HL-60/S4 treated with retinoic acid at 250 ng/mL for 4 days and 3 days (cell line): Measurements from ENCODE around the gene ZNF446.

ENCODE experiments used
- in situ Hi-C: fragments of 300-500 bp; cut with MboI; formaldehyde crosslinking; loops from 2 replicates; pipeline ENCODE4 v1.7.0; 2022; ENCODE audit warnings: low sequenced_read_pairs

The ZNF446 gene

GRCh38 chr19:58520257-58520599 is 44.1 kb downstream of the ZNF446 start:
- in situ Hi-C loops: no loop called here

- in situ Hi-C loops: no loop called here
These were observed 45.5 kb downstream of the ZNF446 start for GRCh38 chr19:58521651-58522050.

- in situ Hi-C loops: no loop called here
These were observed 46.6 kb downstream of the ZNF446 start for GRCh38 chr19:58522709-58523108.

GRCh38 chr19:58529405-58529804 is 53.3 kb downstream of the ZNF446 start:
- in situ Hi-C loops: no loop called here
